CMK (cell line): ENCODE data around the gene MINDY4.

ENCODE experiments used
- DNase-seq: peaks from one replicate; pipeline ENCODE4 v3.0.0-alpha.2; 2010; ENCODE audit warnings: low read depth

Gene MINDY4

DNA sequence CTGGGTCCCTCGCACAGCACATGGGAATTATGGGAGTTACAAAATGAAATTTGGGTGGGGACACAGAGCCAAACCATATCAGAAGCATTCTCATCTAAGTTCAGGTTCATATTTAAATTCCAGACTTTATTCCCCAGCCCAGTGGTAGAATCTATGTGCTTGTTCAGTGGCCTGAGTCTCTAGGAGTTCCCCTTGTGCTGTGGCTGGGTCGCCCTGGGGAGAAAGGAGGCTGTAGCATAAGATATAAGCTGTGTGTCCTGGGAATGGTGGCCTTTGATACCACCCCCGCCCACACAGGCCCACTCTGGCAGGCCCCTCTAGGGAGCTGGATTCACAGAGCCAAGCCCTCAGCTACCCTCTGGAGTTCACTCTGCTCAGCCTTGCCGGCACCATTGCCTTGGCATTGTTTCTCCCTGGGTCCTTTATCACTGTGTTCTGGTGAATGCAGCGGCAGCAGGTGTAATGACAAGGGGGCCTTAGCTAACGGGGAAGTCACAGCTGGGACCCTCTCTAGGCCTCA lies 64.2 kb downstream of the MINDY4 start:
- DNase-seq, result no peak

DNA sequence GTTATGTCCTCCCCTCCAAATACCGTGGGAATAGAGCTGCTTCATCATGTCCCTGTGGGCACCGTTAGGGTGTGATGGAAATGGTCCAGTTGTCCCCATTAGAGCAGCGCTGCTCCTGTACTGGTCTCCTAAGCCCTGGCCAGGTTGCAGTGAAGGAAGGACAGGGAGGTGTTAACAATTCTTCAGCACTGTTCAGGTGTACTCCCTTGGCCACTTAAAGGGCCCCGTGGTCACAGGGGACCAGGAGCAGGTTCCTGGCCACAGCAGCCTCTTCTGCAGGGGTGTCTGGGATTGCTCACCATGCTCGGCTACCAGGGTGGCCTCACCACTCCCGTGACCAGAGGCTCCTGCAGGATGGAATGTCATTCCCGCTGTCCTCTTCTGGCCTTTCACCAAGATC lies 65.8 kb downstream of the MINDY4 start:
- DNase-seq, result no peak

DNA sequence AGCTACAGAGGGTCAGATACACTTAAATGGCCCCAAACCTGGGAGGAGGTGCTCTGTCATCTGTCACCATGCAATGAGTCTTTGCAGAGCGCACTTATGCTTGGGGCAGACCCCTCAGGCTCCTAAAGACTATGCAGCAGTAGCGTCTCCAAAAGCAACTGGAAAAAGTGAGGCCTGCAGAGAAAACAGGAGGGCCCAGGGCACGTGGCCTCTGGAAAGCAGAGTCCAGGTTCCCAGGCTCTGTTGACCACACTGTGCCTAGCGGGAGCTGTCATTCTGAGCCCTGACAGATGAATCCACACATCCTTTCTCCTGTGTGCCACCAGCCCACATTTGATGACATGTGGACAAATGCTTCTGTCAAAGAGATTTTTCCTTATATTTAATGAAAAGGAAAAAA lies 66.4 kb downstream of the MINDY4 start:
- no peak for DNase-seq

DNA sequence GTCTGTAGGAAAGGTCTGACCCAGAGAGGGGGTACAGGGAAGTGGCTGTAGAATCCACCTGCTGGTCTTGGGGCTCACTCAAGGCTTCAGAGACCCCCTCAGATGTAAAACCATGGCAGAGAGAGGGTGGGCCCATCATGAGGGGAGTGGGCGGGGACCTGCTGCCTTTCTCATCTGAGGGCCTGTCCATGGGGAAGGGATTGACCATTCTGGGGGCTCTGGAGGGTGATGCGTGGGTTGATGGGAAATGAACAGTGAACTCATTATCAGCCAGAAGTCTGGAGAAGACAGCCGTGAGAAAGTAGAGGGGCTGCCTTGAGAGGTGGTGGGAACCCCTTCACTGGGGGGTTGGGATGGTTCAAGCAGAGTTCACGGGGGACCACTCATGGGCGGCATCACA lies 66.8 kb downstream of the MINDY4 start:
- no peak for DNase-seq

DNA sequence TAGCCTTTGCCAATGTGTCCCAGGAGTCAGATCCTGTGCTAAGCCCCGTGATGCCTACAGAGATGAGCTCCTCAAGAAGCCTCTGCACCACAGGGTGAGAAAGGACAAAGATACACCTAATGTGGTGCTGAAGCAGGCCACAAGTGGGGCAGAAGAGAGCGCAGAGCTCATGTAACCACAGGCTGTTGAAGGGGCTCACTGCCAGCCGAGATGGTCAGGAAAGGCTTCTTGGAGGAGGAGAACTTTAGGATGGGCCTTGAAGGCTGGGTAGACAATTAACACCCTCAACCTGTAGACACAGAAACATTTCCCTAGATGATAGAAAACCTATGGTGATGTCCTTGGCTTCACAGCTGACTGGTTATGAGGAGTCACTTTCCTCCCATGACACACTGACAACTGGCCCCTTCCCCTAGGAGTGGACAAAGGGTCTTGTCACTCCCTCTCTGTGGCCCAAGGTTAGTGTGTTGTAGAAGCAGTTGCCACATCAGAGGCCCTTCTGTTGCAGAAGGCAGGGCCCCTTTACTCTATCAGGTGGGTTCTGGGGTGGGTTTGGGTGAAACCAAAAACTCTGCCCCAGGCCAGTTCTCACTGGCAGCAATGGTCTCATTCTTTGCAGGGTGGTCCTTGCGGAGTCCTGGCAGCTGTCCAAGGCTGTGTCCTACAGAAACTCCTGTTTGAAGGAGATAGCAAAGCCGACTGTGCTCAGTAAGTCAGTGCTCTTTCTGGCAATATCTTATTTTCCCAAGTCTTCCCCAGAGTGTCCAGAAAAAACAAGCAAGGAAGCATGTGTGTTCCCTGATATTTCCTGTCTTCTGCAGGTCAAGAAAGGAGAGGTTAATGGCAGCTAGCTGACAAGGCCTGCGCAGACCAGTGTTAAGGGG lies 69.2 kb downstream of the MINDY4 start:
- no peak for DNase-seq

DNA sequence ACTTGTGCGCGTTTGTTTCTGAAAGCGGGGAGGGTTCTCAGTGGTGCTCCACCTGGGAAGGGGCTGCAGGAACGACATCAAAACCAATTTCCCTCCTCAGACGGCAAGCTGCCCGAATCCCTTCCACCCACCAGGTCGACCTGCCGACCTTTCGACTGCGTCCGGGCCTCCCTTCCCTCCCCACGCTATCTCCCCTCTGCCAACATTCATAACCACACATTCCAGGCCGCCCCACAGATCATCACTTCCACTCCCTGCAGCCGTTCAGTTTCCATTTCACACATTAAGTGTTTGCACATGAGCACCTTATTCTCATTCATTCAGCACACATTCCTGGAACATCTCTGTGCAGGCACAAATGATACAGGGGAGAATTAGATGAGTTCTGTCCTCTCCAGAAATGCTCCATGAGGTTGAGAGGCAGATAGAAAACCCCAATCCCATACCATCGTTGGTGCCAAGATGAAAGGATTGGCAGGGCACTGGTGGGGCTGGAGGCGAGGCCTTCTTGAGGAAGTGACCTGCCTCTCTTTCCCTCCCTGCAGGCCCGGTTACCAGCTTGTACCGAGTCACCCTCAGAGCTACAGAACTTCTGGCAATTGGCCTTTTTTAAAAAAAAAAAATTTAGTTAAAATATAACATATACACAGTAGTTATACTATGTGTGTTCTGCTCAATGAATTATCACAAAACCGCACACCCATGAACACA lies 70.0 kb downstream of the MINDY4 start:
- DNase-seq, result no peak

DNA sequence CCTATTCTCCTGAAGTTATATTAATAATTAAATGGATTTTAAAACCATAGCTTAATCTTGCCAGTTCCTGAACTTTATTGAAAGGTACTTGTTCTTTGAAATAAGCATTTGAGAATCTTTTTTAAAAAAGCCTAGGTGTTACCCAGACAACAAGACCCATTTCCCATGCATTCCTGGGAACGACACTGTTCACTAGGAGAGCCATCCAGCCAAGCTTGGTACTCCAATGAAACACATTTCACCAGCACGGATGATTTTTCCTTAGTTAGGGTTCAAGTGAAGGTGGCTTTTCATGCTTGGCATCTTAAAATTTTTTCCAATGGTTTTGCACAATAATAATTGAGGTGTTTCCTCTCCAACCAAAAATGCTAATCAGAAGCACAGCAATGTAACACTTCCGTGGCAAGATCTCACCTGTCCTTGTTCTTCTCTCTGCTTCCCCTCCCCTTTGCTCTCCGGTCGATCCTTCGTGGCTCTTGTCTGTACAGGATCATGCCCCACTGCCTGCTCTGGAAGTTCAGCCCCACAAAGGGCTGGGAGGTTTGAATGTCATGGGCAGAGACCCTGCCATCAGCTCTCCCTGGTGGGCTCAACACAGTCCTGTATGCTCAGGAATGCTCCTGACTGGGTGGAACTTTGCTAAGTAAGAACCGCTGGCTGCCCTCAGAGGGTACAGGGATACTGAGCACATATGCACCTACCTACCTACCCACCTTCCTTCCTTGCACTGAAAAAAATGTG lies 70.8 kb downstream of the MINDY4 start:
- no peak for DNase-seq

DNA sequence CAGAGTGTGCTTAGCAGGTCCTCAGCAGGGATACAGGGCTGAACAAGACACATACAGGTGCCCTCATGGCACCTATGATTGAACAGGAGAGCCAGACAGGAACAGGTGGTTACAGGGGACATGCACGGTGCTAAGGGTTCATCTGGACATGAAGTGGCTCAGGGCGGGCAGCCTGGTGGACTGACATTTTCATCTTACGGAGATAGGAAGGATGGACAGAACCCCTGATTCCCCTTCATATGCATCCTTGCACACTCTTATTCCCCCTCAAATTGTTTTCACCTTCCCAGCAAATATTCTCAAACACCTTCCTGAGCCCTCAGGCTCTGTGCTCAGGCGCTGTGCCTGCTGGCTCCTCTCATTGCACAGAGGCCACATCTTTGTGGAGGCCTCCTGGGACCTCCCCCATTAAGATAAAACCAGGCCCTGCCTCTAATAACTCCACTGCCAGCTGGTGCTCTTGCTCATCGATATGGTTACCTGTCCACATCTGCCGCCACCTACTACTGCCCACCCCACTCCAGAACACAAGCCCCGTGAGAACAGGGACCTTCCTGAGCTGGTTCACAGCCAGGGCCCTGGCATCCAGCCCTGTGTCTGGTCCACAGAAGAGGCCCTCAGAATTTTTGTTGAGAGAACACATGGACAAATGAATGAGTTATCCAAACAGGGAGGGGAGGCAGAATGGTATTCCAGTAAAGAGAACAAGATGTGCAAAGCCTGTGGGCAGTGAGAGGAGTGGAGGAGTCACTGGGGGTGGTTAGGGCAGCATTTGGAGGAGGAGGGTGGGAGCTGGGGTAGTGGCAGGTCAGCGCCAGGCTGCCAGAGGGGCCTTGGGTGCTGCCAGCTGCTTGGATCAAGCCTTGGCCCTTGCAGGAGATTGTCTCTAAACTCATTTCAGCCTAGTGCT lies 71.6 kb downstream of the MINDY4 start:
- DNase-seq, result no peak

DNA sequence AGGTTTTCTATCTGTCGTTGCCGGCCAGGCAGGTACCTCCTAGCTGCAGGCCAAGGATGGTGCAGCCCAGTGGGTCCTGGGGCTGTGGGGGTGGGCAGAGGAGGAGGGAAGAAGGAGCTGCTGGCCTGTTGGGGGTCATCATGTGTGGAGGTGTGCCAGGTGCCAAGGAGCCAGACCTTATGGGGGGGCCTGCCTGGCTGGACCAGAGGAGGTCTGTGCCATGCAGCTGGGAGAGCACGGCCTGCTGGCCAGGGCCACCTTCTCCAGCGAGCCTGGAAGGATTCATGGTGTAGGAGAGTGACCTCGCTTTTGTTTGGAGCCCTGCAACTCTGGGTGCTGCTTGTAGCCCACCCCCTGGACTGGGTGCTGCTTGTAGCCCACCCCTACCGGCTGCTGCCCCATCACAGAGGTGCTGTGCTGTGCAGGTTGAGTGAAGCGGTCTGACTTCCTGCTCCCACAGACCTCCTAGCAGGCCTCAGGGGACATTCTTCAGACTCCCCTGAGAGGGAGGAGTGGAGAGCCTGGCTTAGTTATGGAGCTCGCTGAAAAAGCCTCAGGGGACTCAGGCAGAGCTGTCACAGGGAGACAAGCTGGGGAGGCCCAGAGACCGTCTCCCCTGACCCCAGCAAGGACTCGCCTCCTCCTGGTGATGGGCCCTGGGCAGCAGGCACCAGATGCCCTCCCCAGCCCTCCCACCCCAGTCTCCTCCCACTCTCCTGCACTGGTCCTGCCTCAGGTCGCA lies 72.7 kb downstream of the MINDY4 start:
- DNase-seq, result no peak

DNA sequence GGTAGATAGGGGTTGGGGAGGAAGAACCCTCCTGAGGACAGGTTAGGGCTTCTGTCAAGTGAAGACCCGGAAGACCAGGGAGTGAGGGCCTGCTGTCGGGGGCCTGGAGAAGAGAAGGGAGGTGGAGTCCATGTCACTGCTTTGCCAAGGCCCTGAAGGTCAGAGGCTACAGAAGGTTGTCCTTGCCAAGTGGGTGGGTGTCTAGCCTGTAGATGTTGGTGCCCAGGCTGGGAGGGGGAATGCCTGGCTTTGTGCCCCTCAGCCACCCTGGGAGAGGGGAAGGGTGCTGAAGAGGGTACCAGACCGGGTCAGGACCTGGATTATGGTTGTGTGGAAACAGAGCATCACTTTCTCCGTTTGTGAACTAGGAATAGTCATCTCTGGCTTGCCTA lies 73.3 kb downstream of the MINDY4 start:
- no peak for DNase-seq

DNA sequence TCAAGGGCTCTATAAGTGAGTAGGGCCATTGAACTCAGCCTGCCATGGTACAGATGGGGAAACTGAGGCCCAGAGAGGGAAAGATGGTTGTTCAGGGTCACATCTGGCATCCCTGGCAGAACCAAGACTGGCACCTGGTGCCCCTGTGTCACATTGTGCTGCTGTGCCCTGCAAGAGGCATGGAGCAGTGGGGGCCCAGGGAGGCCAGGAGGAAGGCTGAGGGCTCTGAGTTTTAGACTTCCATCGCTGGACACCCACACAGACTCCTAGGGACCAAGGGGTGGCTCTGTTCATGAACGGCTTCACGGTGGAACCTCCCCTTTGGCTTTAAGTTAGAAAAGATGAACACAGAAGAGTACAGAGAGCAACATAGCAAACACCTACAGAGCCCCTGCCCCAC lies 73.7 kb downstream of the MINDY4 start:
- DNase-seq, result no peak

DNA sequence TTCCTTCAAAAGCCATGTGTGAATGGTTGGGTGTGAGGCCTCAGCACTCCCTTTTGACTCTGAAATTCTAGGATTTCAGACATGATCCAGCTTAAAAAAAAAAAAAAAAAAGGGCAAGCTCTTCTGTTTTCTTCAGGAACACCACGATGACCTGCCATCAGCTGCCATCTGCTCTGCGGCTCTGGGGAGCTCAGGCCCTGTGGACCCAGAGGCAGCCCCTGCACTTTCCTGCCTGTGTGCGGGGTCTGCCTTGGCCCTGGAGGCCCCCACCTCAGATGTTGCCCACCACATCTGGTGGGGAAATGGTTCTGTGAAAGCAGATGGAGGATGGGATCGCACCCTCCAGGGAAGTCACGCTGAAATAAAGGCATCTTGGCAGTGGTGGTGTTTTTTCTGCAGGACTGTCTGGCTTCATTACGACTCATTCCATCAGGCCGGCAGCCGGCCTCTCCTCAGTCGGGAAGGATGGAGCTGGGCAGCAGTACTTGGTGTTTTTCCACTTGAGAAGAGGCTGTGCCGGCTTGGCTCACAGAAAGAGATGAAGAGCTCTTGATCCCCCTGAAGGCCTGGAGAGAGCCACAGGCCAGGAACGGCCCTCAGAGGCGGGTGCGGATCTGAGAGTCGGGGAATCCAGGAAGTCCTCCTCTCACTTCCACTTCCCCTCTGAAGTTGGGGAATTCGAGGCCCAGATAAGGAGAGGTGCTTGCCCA lies 74.4 kb downstream of the MINDY4 start:
- DNase-seq, result no peak

DNA sequence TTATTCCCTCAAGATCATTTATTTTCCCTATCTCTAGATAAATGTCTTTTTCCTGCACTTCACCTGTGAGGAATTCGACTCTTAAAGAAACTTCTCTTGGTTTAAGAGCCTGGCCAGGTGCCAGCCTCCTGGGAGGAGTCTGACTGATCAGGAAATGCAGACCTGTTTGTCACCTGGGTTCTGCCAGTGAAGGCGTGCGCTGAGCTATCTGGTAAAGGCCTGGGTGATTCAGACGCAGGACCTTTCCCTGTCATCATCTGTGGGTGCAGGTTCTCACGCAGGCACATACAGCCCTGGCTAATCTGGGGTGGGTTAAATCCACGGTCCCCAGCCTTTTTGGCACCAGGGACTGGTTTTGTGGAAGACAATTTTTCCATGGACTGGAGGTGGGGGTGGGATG lies 75.2 kb downstream of the MINDY4 start:
- DNase-seq, result no peak

DNA sequence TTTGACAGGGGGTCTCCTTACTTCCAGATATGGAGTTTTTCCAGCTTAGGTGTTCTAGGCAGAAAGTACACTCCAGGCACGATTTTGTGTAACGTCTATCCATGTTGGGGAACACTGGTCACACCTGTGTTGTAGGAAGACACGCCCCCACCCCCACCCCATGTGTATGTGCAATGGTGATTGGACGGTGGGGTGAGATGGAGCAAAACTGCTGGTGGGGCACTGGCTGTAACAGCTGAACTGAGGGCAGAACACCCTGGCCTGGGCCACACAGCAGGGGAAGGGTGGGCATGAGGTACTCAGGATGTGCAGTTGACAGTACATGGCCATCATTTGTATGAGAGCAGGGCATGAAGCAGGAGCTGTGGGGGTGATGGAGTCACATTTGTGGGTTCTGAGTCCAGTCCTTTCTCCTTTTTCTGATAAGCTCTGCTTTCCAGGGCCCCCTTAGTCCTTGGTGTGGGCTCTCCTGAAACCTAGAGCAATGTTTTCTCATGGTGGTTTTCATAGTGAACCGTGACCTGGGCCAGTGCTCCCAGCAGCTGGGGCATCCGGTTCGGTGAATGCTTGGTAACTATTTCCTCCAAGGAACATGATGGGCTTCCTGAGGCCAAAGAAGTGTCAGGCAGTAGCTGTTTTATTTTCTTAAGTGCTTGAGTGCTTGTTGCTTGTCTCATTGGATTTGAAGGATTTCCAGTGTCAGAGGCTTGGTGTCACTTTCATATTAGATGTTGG lies 77.1 kb downstream of the MINDY4 start:
- no peak for DNase-seq

DNA sequence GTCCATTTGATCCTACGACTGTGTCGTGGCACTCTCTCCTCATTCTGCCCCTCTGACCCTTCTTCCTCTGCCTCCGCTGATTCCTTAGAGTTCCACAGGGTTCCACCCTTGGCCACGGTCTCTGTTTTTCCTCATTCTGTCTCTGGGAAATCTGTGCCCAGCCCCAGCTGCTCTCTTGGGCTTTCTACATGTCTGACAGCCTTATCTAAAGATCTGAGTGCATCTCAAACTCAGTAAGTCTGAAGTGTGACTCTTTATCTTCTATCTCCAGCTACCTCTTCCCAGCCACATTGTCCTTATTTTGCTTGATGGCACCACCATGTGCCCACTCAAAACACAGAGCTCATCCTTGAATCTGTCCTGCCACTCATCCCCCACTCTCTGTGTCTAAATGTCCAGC lies 78.3 kb downstream of the MINDY4 start:
- DNase-seq, result no peak

DNA sequence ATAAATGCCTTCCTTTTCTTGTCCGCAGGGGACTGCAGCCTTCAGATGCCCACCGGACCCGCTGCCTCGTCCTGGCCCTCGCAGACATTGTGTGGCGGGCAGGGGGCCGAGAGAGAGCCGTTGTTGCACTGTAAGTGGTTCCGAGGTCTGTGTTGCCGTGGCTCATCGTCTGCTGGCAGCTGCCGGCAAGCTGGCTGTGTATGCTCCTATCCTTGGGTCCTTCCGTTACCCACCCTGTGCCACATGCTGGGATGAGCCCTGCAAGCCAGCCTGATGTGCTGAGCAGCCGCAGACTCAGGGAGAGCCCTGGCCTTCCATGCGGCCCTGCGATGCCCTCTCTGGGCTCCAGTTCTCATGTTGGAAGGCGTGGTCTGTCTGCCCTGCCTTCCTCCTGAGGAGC lies 79.2 kb downstream of the MINDY4 start:
- no peak for DNase-seq

DNA sequence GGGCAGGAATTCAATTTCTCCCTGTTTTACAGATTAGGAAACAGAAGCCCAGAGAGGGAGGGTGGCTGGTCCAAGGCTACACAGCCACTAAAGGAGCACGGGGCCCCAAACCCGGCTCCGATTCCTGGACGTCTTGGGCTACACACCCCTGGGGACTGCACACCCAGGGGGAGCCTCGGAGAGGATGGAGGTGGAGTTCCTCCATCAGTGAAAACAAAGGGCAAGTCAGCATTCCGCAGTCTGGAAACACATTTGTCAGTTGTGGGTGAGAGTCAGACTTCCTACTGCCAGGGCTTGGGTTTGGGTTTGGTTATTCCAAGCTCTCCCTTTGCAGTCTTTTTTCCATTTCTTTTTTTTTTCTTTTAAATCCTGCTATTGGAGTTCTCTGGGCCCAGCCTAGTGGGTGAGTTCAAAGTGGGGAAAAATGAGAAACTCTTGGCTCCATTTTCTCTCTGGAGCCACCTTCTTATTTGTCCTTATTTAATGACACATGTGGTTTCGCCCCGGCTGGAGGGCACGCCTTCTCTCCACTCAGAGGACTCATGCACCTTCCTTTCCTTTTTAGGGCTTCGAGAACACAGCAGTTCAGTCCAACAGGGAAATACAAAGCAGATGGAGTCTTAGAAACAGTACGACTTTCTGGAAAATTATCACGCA lies 80.6 kb downstream of the MINDY4 start:
- DNase-seq, result no peak

DNA sequence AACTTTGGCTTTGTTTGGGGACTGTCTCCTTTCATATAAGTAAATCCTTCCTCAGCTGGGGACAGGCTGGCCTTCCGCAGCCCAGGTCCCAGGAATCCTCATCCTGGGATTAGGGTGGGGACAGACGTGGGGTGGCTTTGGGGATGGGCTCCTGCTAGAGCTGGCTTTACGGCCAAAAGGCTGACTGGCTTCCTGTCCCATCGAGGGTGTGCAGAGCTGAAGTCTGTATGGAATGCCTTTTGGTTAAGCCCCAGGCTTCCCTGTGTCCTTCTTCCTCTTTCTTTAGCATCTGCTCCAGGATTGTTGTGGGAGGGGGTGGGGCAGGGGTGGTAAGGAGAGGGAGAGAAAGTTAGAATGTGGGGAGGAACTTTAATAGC lies 81.1 kb downstream of the MINDY4 start:
- no peak for DNase-seq

DNA sequence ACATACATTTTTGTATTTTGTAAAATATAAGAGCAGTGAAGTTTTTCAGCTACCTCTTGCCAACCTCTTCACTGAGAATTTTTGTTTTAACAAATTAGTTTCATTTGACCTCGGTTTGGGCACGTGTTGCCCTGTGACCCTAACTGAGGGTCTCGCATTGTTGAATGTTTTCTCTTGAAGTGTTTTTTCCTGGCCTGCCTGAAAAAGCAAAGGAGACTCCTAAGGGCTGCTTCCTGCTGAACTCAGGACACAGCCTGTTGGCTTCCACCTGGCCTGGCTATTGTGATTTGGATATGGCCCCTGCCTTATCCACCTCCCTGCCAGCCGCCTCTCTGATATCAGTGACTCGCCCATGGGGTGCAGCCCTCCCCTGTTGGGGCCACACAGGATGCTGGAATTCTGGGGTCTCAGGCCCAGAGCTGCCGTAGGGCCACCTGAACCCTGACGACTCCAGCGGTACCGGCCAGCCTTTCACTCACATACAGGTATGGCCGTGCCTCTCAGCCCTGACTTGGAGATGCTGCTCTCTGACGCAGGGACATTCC lies 81.6 kb downstream of the MINDY4 start:
- DNase-seq, result no peak
